Body of pancreas (tissue), 4 donors: ENCODE data around the gene ITGBL1. TPM values are rescaled to one million over a fixed set of nuclear protein-coding genes. Genes with fewer than 3 reads are reported as not detected.

Experiments
- ATAC-seq: fragments of 150-250 bp; one replicate; pipeline ENCODE4 v1.9.1; 2016
- DNase-seq, 4 donors: peaks; one replicate each; pipeline ENCODE4 v3.0.0-alpha.2; 2019
- H3K27ac ChIP-seq, 4 donors: fragments of 200-600 bp; sonication (generic); 1 replicate in 3 of 4; 2 replicates in 1 of 4; pipeline versions ENCODE4 v1.5.1 to v1.6.1; 2016 to 2019; ENCODE audit warnings: mild to moderate bottlenecking in 1 of 4, mixed read lengths in 1 of 4, moderate library complexity in 1 of 4
- H3K27me3 ChIP-seq, 2 donors: fragments of 200-600 bp; sonication (generic); one replicate each; pipeline ENCODE4 v1.6.0; 2016; ENCODE audit warnings: mild to moderate bottlenecking in 1 of 2
- H3K36me3 ChIP-seq, 2 donors: fragments of 200-600 bp; sonication (generic); replicated peaks in 1 of 2; 2 replicates each; pipeline ENCODE4 v1.5.1; 2016; ENCODE audit warnings: low read depth in 2 of 2; ENCODE audit not compliant: insufficient read depth in 1 of 2
- H3K4me1 ChIP-seq: fragments of 200-600 bp; sonication (generic); one replicate; pipeline ENCODE4 v1.6.0; 2016
- H3K4me3 ChIP-seq, 2 donors: fragments of 200-600 bp; sonication (generic); 1 replicate in 1 of 2; 2 replicates in 1 of 2; pipeline ENCODE4 v1.5.1; 2016 to 2019
- H3K9me3 ChIP-seq, 3 donors: fragments of 200-600 bp; sonication (generic); 1 replicate in 2 of 3; 2 replicates in 1 of 3; pipeline ENCODE4 v1.5.1; 2016
- CTCF ChIP-seq, 7 experiments: fragments of 450-650 bp in 4 of 7; fragments of 200-600 bp in 3 of 7; sonication (generic) in 3 of 7; IDR thresholded peaks; one replicate each; pipeline ENCODE4 v1.5.1; 2016 to 2019; ENCODE audit warnings: antibody characterized with exemption in 7 of 7
- POLR2A ChIP-seq, 3 donors: fragments of 450-650 bp; IDR thresholded peaks; one replicate each; pipeline ENCODE4 v1.6.1; 2016; ENCODE audit warnings: antibody characterized with exemption in 3 of 3, mild to moderate bottlenecking in 2 of 3
- WGBS, 2 donors: methylation state at CpG; one replicate each; pipeline ENCODE4 v1.1.5; 2017; 5-methylcytosine and 5-hydroxymethylcytosine counted together
- intact Hi-C: fragments of 100-400 bp; cut with DNase I; formaldehyde crosslinking; loops from one replicate; pipeline ENCODE4 v1.15.1; 2023
- total RNA-seq, 2 donors: library from RNA; depleted of rRNA; stranded (reverse); fragments of >200 nt; gene quantifications; one replicate each; pipeline ENCODE4 v1.1.0, GENCODE V29; 2016

ITGBL1 gene
- total RNA-seq, 2 donors from 2014 or later, result 1.3 to 10.4 TPM

DNA sequence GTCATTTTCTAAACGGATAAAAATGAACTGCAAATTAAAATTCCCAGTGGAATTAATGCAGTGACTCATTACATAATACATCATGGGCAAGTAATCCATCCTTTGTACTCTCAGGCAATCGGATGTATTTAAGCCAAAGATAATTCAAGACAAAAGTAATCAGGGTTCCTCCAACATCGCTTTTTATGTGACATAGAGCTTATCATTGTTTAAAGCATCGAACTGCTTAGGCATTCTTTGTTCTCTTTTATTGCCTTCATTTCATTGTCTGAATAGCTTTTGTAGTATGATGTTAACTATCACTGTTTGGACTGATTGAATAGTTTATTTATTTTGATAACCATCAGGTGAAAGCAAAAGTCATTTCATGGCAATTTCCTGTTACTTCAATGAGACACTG is 209.4 kb downstream of the ITGBL1 start:
- Histone ChIP-seq H3K27ac (no peak overlapping the region), H3K4me1 (no peaks in the 10 kb centered on the region), H3K27me3 (no peaks in the 10 kb centered on the region), H3K9me3 (no peaks in the 10 kb centered on the region), H3K4me3 (no peak overlapping the region), H3K36me3 (no peaks in the 10 kb centered on the region)
- DNase-seq, result no peak
- 16% methylated on average over 4 of the region's 4 CpGs for WGBS, 2 donors
- no peak for ATAC-seq
- intact Hi-C loops, result no loop called here
- TF ChIP-seq CTCF (IDR thresholded peaks at IDR 0.05) (no peak), POLR2A (IDR thresholded peaks at IDR 0.05) (no peak)

GRCh38 chr13:101673360-101674105 is 221.1 kb downstream of the ITGBL1 start:
- WGBS, 2 donors, result 40 to 50% methylated on average over 4 of the region's 4 CpGs
- no peak overlapping the region for H3K4me3 ChIP-seq
- ATAC-seq, result no peak
- no peak overlapping the region for H3K27ac ChIP-seq
- H3K36me3 ChIP-seq, result no peaks in the 10 kb centered on the region
- H3K9me3 ChIP-seq, result no peaks in the 10 kb centered on the region
- TF ChIP-seq CTCF (IDR thresholded peaks at IDR 0.05) (no peak), POLR2A (IDR thresholded peaks at IDR 0.05) (no peak)
- no peaks in the 10 kb centered on the region for H3K4me1 ChIP-seq
- intact Hi-C loops, result no loop called here
- DNase-seq, result no peak
- no peaks in the 10 kb centered on the region for H3K27me3 ChIP-seq

DNA sequence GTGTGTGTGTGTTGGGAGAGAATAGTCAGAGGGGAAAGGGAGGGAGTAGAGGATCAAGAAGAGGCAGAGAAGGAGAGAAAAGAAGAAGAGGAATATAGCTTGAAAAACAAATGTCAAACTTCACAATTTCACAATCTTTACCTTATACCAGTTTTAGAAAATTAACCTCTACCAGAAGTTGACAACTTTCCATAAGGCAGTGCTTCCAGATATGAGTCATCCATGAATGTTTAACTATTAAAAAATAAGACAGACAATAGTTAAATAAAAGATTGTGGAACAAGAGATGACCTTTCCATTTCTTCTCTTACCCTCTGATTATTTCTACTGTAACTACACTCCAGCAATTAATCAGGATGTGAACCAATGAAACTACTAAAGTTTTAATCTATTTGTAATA is 229.4 kb downstream of the ITGBL1 start:
- H3K4me1 ChIP-seq, result no peaks in the 10 kb centered on the region
- no peak overlapping the region for H3K4me3 ChIP-seq
- ATAC-seq, result no peak
- TF ChIP-seq POLR2A (IDR thresholded peaks at IDR 0.05) (no peak), CTCF (IDR thresholded peaks at IDR 0.05) (no peak)
- DNase-seq, result no peak
- intact Hi-C loops, result no loop called here
- no peaks in the 10 kb centered on the region for H3K36me3 ChIP-seq
- no peak overlapping the region for H3K27ac ChIP-seq
- no peaks in the 10 kb centered on the region for H3K27me3 ChIP-seq
- H3K9me3 ChIP-seq, result no peaks in the 10 kb centered on the region

DNA sequence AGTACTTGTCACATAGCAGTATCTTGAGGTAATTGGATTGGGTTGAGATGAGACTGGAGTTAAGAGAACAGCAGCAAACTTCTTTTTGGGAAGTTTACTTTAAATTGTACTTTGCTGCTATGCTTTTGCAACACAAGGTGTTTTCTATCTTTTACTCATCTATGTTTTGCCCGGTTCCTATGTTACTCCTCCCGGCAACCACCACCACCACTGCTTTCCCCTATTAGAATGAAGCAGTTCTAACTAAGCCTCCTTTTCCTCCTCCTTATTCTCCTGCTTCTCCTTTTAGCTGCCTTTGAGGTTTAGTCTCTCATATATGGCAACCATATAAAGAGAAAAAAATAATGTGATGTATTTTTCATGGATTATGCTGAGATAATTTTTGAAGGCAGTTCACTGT is 233.5 kb downstream of the ITGBL1 start:
- TF ChIP-seq POLR2A (IDR thresholded peaks at IDR 0.05) (no peak), CTCF (IDR thresholded peaks at IDR 0.05) (no peak)
- intact Hi-C loops, result no loop called here
- no peak overlapping the region for H3K27ac ChIP-seq
- ATAC-seq (no peak), DNase-seq (no peak)
- H3K4me3 ChIP-seq, result no peak overlapping the region
- H3K36me3 ChIP-seq, result no peaks in the 10 kb centered on the region
- no peaks in the 10 kb centered on the region for H3K4me1 ChIP-seq
- H3K27me3 ChIP-seq, result no peaks in the 10 kb centered on the region
- WGBS, 2 donors, result 71 to 83% methylated on average over 2 of the region's 2 CpGs
- no peaks in the 10 kb centered on the region for H3K9me3 ChIP-seq

DNA sequence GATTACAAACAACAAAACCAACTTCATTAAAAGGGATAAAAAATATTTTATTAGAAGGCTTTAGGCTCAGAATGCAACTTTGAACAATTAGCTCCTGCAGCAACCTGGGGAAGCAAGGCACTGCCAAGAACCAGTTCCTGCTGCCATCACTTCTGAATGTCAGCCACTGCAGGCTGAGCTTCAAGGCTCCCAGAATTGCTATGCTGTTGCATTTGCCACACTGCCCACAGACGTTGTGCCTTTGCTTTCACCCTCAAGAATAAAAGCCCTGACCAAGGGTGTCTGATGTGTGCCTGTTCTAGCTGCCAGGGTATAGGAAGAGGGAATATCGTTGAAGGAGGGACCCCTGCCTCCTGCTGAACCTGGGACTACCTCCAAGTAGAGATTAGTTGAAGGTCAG is 238.4 kb downstream of the ITGBL1 start:
- Histone ChIP-seq H3K4me1 (no peaks in the 10 kb centered on the region), H3K27ac (no peak overlapping the region), H3K36me3 (no peaks in the 10 kb centered on the region), H3K27me3 (no peaks in the 10 kb centered on the region), H3K4me3 (no peak overlapping the region), H3K9me3 (no peaks in the 10 kb centered on the region)
- intact Hi-C loops, result no loop called here
- no peak for ATAC-seq
- no peak for TF ChIP-seq POLR2A (IDR thresholded peaks at IDR 0.05)
- TF ChIP-seq CTCF (IDR thresholded peaks at IDR 0.05), result no peak
- no peak for DNase-seq
- 8 to 22% methylated on average over 2 of the region's 2 CpGs for WGBS, 2 donors
